ENCODE measurements around the gene POLDIP3.
A peak's percentile ranks its signal among the peaks of the same experiment; 100 is the strongest.

DNA sequence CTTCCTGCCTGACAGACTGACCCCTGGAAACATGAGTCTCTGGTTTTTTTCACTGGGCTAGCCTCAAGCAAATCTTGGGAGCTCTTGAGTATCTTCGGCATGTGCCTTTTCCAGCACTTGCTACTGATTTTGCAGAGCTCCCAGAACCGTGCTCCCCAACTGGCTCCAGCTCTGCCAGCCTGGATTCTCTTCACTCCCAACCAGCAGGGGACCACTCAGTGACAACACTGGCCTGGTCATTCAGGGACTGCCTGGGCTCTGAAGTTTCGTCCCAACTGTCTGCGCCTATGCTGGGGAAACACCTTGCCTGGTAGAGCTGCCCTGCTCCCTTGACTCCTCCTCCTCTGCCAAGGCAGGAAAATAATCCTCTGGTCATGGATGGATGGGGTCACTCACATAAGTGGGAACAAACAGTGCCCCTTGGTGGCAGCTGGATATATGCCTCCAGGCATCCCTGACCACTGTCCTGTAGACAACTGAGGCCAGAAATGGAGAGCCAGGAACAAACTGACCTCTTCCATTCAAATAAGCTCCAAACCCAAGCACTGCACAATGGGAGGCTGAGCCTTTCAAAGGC is 30.2 kb downstream of the POLDIP3 start:
- no peak for TF ChIP-seq ZNF24 (tag by site-specific recombination; IDR thresholded peaks at IDR 0.05)
- no peak for TF ChIP-seq ZNF16 (tag by site-specific recombination; IDR thresholded peaks at IDR 0.05; ENCODE audit: low read depth)
- no peak for TF ChIP-seq REST (tag by site-specific recombination; IDR thresholded peaks at IDR 0.05)
- TF ChIP-seq, protein P1, sequence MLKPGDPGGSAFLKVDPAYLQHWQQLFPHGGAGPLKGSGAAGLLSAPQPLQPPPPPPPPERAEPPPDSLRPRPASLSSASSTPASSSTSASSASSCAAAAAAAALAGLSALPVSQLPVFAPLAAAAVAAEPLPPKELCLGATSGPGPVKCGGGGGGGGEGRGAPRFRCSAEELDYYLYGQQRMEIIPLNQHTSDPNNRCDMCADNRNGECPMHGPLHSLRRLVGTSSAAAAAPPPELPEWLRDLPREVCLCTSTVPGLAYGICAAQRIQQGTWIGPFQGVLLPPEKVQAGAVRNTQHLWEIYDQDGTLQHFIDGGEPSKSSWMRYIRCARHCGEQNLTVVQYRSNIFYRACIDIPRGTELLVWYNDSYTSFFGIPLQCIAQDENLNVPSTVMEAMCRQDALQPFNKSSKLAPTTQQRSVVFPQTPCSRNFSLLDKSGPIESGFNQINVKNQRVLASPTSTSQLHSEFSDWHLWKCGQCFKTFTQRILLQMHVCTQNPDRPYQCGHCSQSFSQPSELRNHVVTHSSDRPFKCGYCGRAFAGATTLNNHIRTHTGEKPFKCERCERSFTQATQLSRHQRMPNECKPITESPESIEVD (tag by site-specific recombination; IDR thresholded peaks at IDR 0.05), result no peak
- TF ChIP-seq ZNF610 (tag by site-specific recombination; IDR thresholded peaks at IDR 0.05; ENCODE audit: borderline replicate concordance), result no peak
- no peak for TF ChIP-seq HOXA7 (CRISPR knock-in tag; IDR thresholded peaks at IDR 0.05; ENCODE audit: borderline replicate concordance)
- TF ChIP-seq, protein P2, sequence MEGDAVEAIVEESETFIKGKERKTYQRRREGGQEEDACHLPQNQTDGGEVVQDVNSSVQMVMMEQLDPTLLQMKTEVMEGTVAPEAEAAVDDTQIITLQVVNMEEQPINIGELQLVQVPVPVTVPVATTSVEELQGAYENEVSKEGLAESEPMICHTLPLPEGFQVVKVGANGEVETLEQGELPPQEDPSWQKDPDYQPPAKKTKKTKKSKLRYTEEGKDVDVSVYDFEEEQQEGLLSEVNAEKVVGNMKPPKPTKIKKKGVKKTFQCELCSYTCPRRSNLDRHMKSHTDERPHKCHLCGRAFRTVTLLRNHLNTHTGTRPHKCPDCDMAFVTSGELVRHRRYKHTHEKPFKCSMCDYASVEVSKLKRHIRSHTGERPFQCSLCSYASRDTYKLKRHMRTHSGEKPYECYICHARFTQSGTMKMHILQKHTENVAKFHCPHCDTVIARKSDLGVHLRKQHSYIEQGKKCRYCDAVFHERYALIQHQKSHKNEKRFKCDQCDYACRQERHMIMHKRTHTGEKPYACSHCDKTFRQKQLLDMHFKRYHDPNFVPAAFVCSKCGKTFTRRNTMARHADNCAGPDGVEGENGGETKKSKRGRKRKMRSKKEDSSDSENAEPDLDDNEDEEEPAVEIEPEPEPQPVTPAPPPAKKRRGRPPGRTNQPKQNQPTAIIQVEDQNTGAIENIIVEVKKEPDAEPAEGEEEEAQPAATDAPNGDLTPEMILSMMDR (tag by site-specific recombination; IDR thresholded peaks at IDR 0.05), result 0 out of 2 replicates have a peak, but pooled peaks have one; percentile 12
- no peak for TF ChIP-seq HOXC10 (CRISPR knock-in tag; IDR thresholded peaks at IDR 0.05)
- no peak for TF ChIP-seq ZNF202 (tag by site-specific recombination; IDR thresholded peaks at IDR 0.05; ENCODE audit: borderline replicate concordance)
- no peak for TF ChIP-seq ZBTB11 (tag by site-specific recombination; conservative IDR thresholded peaks at IDR 0.05; ENCODE audit: low read depth)
- TF ChIP-seq ZNF292 (tag by site-specific recombination; IDR thresholded peaks at IDR 0.05; ENCODE audit: borderline replicate concordance, low read depth), result no peak
- TF ChIP-seq, protein P3, sequence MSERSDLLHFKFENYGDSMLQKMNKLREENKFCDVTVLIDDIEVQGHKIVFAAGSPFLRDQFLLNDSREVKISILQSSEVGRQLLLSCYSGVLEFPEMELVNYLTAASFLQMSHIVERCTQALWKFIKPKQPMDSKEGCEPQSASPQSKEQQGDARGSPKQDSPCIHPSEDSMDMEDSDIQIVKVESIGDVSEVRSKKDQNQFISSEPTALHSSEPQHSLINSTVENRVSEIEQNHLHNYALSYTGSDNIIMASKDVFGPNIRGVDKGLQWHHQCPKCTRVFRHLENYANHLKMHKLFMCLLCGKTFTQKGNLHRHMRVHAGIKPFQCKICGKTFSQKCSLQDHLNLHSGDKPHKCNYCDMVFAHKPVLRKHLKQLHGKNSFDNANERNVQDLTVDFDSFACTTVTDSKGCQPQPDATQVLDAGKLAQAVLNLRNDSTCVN (tag by site-specific recombination; optimal IDR thresholded peaks at IDR 0.05), result no peak
- TF ChIP-seq ZNF529 (tag by site-specific recombination; IDR thresholded peaks at IDR 0.05; ENCODE audit: insufficient replicate concordance), result no peak
- no peak for TF ChIP-seq KLF8 (tag by site-specific recombination; IDR thresholded peaks at IDR 0.05)

Data from HEK293 (cell line).